LNCaP clone FGC (cell line): ENCODE data around the gene F13A1.

ENCODE experiments used
- DNase-seq: peaks from one replicate; pipeline ENCODE4 v3.0.0-alpha.2; 2011; ENCODE audit warnings: low read depth
- H3K4me3 ChIP-seq: 2 replicates; pipeline ENCODE4 v1.5.1; 2011; ENCODE audit warnings: mild to moderate bottlenecking, low read depth, low read length, control low read depth
- TF ChIP-seq, protein P1 (sequence below): IDR thresholded peaks from 2 replicates; pipeline ENCODE4 v1.5.1; 2012; ENCODE audit warnings: mild to moderate bottlenecking; ENCODE audit not compliant: control insufficient read depth, insufficient read depth; ENCODE audit errors: extremely low read depth

F13A1 gene

DNA sequence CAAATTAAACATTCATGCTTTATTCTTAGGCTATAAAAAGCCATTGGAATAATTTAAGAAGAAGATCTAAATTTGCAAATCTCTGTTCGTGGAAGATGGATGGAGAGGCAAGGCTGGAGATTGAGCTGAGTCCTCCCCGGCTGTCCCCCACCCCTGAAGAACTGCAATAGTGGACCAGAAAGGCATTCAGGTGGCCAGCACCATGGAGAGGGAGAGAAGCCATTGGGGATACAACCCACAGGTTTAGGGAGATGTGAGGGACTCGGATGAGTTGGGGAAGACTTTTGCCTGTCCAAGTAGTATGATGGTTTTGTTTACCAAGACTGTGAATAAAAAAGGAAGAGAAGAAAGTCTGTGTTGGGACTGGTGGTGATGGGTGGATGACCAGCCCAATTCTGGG, 120.8 kb downstream of the F13A1 start:
- TF ChIP-seq, protein P1, sequence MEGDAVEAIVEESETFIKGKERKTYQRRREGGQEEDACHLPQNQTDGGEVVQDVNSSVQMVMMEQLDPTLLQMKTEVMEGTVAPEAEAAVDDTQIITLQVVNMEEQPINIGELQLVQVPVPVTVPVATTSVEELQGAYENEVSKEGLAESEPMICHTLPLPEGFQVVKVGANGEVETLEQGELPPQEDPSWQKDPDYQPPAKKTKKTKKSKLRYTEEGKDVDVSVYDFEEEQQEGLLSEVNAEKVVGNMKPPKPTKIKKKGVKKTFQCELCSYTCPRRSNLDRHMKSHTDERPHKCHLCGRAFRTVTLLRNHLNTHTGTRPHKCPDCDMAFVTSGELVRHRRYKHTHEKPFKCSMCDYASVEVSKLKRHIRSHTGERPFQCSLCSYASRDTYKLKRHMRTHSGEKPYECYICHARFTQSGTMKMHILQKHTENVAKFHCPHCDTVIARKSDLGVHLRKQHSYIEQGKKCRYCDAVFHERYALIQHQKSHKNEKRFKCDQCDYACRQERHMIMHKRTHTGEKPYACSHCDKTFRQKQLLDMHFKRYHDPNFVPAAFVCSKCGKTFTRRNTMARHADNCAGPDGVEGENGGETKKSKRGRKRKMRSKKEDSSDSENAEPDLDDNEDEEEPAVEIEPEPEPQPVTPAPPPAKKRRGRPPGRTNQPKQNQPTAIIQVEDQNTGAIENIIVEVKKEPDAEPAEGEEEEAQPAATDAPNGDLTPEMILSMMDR = no peak
- no peak overlapping the region for H3K4me3 ChIP-seq
- DNase-seq = no peak

DNA sequence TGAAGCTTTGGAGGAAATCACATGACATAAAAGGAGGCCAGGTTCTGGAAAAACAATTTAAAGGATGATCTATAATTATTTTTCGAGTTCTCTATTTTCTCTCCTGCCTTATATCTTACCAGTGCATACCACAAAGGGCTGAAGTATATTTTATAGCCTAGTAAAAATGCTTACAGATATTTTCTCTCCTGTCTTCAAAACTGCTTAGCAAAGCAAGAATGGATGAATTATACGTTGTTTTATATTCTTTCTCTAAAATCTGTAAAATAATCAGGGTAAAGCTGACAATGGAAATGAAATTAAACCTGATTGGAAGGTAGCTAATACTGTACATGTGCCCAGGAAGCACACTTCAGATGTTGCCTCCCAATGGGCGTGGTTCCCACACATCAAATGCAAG, 123.7 kb downstream of the F13A1 start:
- DNase-seq = no peak
- TF ChIP-seq, protein P1 = no peak

DNA sequence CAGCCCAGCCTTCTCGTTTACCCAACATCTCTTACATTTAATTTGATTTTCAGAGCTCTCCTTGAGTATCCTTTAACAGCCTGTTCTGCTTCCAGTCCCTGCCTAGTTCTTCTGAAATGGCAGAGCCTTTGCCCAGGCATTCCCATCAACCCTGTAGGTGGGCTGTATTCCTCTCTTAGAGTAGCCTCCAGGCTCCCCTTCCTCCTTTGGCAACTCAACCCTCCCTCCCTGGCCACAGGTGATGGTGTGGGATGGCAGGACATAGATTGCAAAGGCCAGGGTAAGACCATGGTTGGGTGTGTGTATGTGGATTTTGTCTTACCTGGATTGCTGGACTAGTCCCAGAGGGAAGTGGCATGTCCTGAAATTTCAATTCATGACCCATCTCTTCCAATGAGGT, 125.4 kb downstream of the F13A1 start:
- DNase-seq = no peak
- H3K4me3 ChIP-seq = no peak overlapping the region
- TF ChIP-seq, protein P1 = no peak

More for the DNA sequence above, 123.7 kb downstream of the F13A1 start:
- H3K4me3 ChIP-seq = no peak overlapping the region

DNA sequence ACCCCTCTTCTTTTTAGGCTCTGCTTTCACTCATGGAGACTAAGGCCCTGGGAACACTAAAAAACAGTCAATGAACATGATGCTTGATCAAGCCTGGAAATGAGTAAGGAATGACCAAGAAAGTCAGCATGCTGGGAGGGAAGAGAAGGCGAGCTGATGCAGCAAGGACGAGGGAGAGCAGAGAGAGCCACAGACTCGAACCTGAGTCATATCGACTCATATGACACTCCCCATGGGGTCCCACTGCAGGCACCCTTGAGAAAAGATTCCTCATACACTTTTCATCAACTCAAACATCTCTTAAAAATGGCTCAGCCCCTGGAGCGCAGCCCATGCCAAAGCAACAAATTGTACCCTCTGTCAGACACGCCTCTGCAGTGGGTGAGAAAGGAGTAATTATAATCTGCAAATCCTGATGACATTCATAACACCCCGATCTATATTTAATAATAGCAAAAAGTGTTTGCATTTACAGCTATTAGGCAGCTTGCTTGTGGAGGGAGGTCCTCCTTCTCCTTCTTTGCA, 127.2 kb downstream of the F13A1 start:
- TF ChIP-seq, protein P1 = no peak
- H3K4me3 ChIP-seq = no peak overlapping the region
- no peak for DNase-seq

DNA sequence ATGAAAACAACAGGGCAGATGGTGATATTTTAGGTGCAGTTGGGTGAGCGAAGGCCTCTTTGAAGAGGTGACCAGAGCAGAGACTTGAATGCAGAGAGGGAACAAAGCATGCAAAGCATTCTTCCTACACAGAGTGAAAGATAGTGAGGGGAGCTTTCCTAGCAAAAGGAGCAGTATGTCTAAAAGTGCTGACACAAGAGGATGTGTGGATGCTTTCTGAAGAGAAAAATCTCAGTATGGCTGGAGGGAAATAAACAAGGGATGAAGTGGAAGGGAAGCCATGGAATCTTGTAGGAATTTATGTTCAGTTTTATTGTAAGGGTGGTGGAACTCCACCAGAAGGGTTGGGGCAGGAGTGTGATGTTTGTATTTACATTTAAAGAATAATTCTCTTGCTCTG, 128.6 kb downstream of the F13A1 start:
- DNase-seq = no peak
- TF ChIP-seq, protein P1 = no peak
- H3K4me3 ChIP-seq = no peak overlapping the region

DNA sequence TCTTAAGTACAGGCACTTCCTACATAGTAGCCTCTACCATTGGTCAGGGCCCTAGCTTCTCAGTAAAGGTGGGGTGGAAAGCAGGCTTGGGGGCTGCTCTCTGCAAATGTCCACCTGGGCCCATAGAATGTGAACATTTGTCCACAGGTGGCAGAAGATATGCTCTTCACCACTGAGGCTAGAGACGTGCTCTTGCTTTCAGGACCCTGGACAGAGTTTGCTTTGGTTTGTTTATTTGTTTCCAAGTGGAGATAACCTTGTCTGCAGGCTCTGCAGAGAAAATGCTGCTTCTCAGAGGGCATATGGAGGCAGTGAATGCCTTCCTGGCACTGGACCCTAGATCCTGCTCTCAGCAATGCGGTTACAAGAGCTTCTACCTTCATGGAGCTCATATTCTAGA, 129.0 kb downstream of the F13A1 start:
- H3K4me3 ChIP-seq = no peak overlapping the region
- DNase-seq = peak; percentile 7
- TF ChIP-seq, protein P1 = no peak

DNA sequence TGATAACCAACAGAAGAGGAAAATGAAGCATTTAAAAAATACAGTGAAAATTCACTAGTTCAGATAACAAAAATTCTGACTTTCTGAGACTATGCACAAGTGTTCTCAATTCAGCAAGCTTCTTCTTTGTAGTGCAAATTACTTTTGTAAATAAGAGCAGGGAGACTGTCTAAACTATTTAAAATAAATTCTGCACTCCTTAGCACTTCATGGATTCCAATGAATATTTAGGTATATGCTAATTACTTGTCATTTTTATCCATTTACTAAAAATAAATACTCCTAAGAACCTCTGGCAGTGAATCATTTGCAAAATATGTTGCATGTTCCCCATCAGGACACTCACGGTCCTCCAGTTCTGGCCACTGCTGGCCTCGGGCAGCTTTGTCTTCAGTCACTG, 139.8 kb downstream of the F13A1 start:
- H3K4me3 ChIP-seq = no peak overlapping the region
- TF ChIP-seq, protein P1 = no peak
- no peak for DNase-seq
